ENCODE results near the gene MAP3K14.

DNA sequence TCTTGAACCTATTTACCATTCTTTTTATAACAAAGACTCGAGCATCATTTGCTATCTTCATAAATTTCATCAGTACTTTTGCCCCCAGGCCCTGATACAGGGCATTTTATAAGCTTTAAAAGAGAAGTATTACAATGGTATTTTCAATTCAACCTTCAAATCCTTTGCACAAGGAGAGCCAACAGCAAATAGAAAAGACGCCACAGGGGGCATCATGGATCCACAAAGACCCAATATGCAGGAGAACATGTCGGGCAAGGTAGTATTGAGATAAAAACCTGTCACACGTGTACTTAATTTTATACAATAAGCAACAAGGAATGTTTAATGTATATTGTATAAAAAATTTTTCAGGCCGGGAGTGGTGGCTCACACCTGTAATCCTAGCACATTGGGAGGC is 10.2 kb downstream of the MAP3K14 start:
- TF ChIP-seq, protein P1, sequence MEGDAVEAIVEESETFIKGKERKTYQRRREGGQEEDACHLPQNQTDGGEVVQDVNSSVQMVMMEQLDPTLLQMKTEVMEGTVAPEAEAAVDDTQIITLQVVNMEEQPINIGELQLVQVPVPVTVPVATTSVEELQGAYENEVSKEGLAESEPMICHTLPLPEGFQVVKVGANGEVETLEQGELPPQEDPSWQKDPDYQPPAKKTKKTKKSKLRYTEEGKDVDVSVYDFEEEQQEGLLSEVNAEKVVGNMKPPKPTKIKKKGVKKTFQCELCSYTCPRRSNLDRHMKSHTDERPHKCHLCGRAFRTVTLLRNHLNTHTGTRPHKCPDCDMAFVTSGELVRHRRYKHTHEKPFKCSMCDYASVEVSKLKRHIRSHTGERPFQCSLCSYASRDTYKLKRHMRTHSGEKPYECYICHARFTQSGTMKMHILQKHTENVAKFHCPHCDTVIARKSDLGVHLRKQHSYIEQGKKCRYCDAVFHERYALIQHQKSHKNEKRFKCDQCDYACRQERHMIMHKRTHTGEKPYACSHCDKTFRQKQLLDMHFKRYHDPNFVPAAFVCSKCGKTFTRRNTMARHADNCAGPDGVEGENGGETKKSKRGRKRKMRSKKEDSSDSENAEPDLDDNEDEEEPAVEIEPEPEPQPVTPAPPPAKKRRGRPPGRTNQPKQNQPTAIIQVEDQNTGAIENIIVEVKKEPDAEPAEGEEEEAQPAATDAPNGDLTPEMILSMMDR (IDR thresholded peaks at IDR 0.05; ENCODE audit: low read length) = no peak
- TF ChIP-seq EZH2 (optimal IDR thresholded peaks at IDR 0.05; ENCODE audit: low read depth, low read length) = no peak
- TF ChIP-seq EZH2phosphoT487 (IDR thresholded peaks at IDR 0.05; ENCODE audit: low read length) = no peak

All from MM.1S (cell line).